Astrocyte of the cerebellum (primary cell): ENCODE data around the gene CELF4.
"Not testable (repeated sequence)": the region's sequence is repeated elsewhere in the genome, so short reads cannot be mapped to it uniquely, and the experiment has no call there.

ENCODE experiments used
- DNase-seq: peaks from one replicate; pipeline ENCODE4 v3.0.0-alpha.2; 2011; ENCODE audit warnings: low read depth
- H3K4me3 ChIP-seq: 2 replicates; pipeline ENCODE4 v1.5.1; 2011; ENCODE audit warnings: mild to moderate bottlenecking, low read depth, low read length, moderate library complexity
- in situ Hi-C: cut with HindIII; loops from 2 replicates; pipeline ENCODE4 v1.10.0; 2017; ENCODE audit warnings: low sequenced_read_pairs
- TF ChIP-seq, protein P1 (sequence below): IDR thresholded peaks from 2 replicates; pipeline ENCODE4 v1.5.1; 2012; ENCODE audit warnings: low read length, low read depth, moderate library complexity, mild to moderate bottlenecking; ENCODE audit errors: missing control alignments

CELF4 gene

DNA sequence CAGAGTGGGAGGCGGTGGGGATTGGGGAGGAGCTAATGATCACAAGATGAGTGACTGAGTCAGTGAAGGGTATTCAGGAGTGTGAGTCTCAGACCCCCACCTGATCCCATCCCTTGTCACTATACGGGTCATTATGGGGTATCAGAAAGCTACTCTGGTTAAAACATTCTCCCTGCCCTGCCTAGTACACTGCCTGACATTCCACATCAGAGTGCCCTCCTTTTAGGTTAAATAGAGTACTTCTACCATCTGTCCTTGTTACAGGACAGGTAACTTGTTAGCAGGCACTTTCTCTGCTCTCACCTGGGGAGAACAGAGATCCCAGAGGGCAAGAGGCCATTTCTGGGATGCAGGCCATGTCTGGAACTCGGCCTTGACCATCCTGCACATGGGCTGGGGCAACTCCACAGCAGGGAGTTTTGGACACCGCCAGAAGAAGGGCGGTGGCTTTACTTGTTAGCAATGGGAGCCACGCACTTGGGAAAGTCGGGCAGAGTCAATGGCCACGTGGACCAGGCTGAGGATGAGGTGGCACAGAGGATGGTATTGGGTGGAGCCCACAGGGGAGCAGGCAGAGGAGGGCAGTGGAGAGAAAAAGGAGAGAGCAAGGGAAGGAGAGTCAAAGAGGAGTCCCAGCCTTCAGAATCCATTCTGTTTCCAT lies 98.5 kb downstream of the CELF4 start:
- in situ Hi-C loops = no loop called here
- TF ChIP-seq, protein P1, sequence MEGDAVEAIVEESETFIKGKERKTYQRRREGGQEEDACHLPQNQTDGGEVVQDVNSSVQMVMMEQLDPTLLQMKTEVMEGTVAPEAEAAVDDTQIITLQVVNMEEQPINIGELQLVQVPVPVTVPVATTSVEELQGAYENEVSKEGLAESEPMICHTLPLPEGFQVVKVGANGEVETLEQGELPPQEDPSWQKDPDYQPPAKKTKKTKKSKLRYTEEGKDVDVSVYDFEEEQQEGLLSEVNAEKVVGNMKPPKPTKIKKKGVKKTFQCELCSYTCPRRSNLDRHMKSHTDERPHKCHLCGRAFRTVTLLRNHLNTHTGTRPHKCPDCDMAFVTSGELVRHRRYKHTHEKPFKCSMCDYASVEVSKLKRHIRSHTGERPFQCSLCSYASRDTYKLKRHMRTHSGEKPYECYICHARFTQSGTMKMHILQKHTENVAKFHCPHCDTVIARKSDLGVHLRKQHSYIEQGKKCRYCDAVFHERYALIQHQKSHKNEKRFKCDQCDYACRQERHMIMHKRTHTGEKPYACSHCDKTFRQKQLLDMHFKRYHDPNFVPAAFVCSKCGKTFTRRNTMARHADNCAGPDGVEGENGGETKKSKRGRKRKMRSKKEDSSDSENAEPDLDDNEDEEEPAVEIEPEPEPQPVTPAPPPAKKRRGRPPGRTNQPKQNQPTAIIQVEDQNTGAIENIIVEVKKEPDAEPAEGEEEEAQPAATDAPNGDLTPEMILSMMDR = no peak
- DNase-seq = no peak
- H3K4me3 ChIP-seq = no peak overlapping the region

DNA sequence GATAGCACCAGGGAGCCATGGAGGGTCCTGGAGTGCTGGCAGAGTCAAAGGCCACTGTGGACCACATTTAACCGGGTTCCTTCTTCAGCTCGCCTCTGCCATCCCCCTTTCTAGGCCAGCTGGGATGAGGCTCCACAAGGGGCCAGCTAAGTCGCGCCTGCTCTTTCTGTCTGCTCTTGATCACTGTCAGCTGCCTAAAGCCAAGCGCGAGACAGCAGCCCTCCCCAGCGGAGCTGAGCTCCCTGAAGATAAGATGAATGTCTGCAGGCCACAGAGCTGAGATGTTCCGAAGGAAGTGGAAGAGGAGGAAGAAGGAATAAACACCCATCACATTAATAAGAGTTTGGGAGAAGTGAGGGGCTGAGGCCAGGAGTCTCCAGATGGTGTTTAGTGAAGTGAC lies 99.6 kb downstream of the CELF4 start:
- in situ Hi-C loops = no loop called here
- TF ChIP-seq, protein P1 = no peak
- no peak for DNase-seq
- H3K4me3 ChIP-seq = no peak overlapping the region

DNA sequence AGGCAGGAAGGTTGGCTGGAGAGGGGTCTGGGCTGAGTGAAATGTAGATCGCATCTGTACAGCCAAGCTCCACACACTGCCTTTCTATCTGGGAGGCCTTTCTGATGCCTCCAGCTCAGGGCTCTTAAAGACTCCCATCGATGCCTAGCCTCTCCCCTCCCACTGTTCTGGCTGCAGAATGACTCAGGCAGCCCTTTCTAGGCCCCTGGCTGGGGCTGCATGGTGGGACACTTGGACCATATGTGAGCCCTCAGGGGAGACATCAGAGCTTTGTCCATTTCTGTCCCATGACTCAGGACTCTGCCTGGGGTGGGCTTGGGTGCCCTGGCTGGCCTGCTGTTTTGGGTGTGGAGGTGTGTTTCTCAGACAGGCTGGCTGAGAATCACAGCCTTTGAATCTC lies 101.3 kb downstream of the CELF4 start:
- DNase-seq = no peak
- in situ Hi-C loops = no loop called here
- TF ChIP-seq, protein P1 = no peak

DNA sequence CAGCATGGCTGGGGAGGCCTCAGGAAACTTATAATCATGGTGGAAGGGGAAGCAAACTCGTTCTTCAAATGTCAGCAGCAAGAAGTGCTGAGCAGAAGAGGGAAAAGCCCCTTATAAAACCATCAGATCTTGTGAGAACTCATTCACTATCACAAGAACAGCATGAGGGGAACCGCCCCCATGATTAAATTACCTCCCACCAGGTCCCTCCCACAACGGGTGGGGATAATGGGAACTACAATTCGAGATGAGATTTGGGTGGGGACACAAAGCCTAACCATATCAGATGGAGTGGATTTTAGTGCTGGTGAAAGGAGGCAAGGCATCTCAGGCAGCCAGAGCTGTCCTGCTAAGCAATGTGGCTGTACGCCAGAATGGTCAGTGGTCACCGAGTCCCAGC lies 104.3 kb downstream of the CELF4 start:
- H3K4me3 ChIP-seq, in situ Hi-C loops, DNase-seq: not testable (repeated sequence)

More for the DNA sequence above, 101.3 kb downstream of the CELF4 start:
- no peak overlapping the region for H3K4me3 ChIP-seq

DNA sequence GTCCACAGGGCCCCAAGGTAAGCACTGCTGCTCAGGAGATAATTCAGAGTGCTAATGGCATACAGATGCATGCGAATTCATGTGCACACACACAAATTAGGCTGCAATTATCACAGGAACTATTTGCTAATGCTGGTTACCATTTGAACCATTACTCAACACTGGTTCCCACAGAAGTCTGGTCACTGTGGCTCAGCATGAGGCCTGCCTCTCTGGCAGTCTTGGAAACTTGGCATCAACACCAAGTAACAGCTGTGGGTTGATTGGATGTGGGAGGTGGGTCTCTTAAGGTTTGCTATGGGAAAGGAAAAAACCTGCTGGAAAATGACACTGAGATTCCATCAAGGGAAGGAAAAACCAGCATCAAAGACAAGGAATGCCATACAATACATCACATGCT lies 105.0 kb downstream of the CELF4 start:
- H3K4me3 ChIP-seq = no peak overlapping the region
- in situ Hi-C loops = no loop called here
- DNase-seq = no peak
- TF ChIP-seq, protein P1 = no peak

DNA sequence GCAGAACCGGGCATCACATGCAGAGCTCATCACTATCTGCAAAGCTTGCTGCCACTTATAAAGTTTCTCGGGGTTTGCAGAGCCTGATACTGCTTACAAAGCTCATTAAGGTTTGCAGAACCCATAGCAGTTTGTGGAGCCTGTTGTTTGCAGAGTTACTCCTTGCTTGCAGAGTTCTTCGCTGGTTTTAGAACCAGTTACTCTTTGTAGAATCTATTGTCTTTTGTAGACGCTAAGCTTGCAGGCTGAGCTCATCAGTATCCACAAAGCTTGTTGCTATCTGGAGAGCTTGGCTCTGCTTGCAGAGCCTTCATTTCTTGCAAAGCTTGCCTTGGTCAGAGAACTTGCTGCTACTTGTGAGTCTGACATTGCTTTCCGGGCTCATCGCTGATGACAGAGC lies 106.9 kb downstream of the CELF4 start:
- TF ChIP-seq, protein P1 = no peak
- in situ Hi-C loops = loop anchor here (5.0 kb wide), 1 partner anchor 81 kb away; no protein-coding TSS in a partner anchor
- no peak for DNase-seq
- no peak overlapping the region for H3K4me3 ChIP-seq

DNA sequence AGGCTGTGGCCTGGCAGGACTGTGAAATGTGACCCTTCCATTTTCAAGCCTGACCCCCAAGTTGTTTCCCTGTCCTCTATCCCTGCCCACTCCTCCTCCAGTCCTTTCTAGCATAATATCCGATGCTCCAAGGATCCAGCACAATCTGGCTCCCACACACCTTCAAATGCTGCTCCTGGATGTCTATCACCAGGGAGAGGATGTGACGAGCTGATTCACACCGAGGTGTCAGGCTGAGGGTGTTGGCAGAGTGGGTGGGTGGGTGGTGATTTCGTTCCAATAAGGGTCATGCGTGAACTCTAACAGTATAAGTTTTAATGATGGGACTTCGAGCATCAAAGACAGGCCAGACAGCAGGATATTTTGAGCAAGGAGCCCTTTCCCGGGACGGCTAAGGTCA lies 107.8 kb downstream of the CELF4 start:
- TF ChIP-seq, protein P1 = no peak
- no peak for DNase-seq
- in situ Hi-C loops = loop anchor here (5.0 kb wide), 1 partner anchor 80 kb away; no protein-coding TSS in a partner anchor
- no peak overlapping the region for H3K4me3 ChIP-seq
